ENCODE data around the gene RCOR1. TPM values are rescaled to one million over a fixed set of nuclear protein-coding genes. Genes with fewer than 3 reads are reported as not detected.

Gene RCOR1
- total and polyA plus RNA-seq, 9 donors = 7.2 to 22.3 (median 18.3) TPM

- H3K4me1 ChIP-seq (ENCODE audit: insufficient read depth) = no peaks in the 10 kb centered on the region
- H3K27ac ChIP-seq = no peak overlapping the region
- TF ChIP-seq POLR2A (IDR thresholded peaks at IDR 0.05) (no peak), CTCF (IDR thresholded peaks at IDR 0.05) (no peak), EP300 (IDR thresholded peaks at IDR 0.05) (no peak)
- H3K36me3 ChIP-seq = no peaks in the 10 kb centered on the region
- no peaks in the 10 kb centered on the region for H3K9me3 ChIP-seq
- no peak for DNase-seq
- intact Hi-C loops (cut with DNase I) = no loop called here
- H3K4me3 ChIP-seq = no peak overlapping the region
- H3K27me3 ChIP-seq = no peaks in the 10 kb centered on the region
- WGBS, 3 donors = 87 to 91% (median 90%) methylated on average over 17 of the region's 17 CpGs
These were observed 162.2 kb downstream of the RCOR1 start for GRCh38 chr14:102754370-102755262.

- H3K27me3 ChIP-seq = no peaks in the 10 kb centered on the region
- DNase-seq = no peak
- no peak overlapping the region for H3K27ac ChIP-seq
- TF ChIP-seq POLR2A (IDR thresholded peaks at IDR 0.05) (no peak), EP300 (IDR thresholded peaks at IDR 0.05) (no peak), CTCF (IDR thresholded peaks at IDR 0.05) (no peak)
- H3K9me3 ChIP-seq = no peaks in the 10 kb centered on the region
- 88 to 90% (median 90%) methylated on average over 11 of the region's 11 CpGs for WGBS, 3 donors
- no peaks in the 10 kb centered on the region for H3K36me3 ChIP-seq
- intact Hi-C loops (cut with DNase I) = no loop called here
- no peaks in the 10 kb centered on the region for H3K4me1 ChIP-seq (ENCODE audit: insufficient read depth)
- H3K4me3 ChIP-seq = no peak overlapping the region
These were observed 165.2 kb downstream of the RCOR1 start for GRCh38 chr14:102757646-102758045.

- no peaks in the 10 kb centered on the region for H3K36me3 ChIP-seq
- WGBS, 3 donors = 78 to 85% (median 83%) methylated on average over 5 of the region's 5 CpGs
- H3K4me1 ChIP-seq (ENCODE audit: insufficient read depth) = no peaks in the 10 kb centered on the region
- intact Hi-C loops (cut with DNase I) = no loop called here
- H3K9me3 ChIP-seq = no peaks in the 10 kb centered on the region
- DNase-seq = no peak
- H3K27me3 ChIP-seq = no peaks in the 10 kb centered on the region
- no peak overlapping the region for H3K27ac ChIP-seq
- no peak for TF ChIP-seq CTCF (IDR thresholded peaks at IDR 0.05)
- no peak for TF ChIP-seq EP300 (IDR thresholded peaks at IDR 0.05)
- no peak for TF ChIP-seq POLR2A (IDR thresholded peaks at IDR 0.05)
- H3K4me3 ChIP-seq = no peak overlapping the region
These were observed 165.6 kb downstream of the RCOR1 start for GRCh38 chr14:102758087-102758486.

GRCh38 chr14:102759456-102760187 lies 167.2 kb downstream of the RCOR1 start:
- Histone ChIP-seq H3K27ac (no peak overlapping the region), H3K36me3 (no peaks in the 10 kb centered on the region), H3K9me3 (no peaks in the 10 kb centered on the region), H3K4me3 (no peak overlapping the region), H3K27me3 (no peaks in the 10 kb centered on the region), H3K4me1 (ENCODE audit: insufficient read depth) (no peaks in the 10 kb centered on the region)
- TF ChIP-seq CTCF (IDR thresholded peaks at IDR 0.05) (no peak), EP300 (IDR thresholded peaks at IDR 0.05) (no peak), POLR2A (IDR thresholded peaks at IDR 0.05) (no peak)
- intact Hi-C loops (cut with DNase I) = no loop called here
- no peak for DNase-seq
- 22 to 36% (median 26%) methylated on average over 10 of the region's 10 CpGs for WGBS, 3 donors

Measured in ovary (tissue), 9 donors.